ENCODE results near the gene EARS2. TPM values are rescaled to one million over a fixed set of nuclear protein-coding genes. Genes with fewer than 3 reads are reported as not detected.

Gene EARS2
- total and polyA plus RNA-seq, 4 donors = 17.7 to 25.7 (median 22.3) TPM

GRCh38 chr16:23505180-23505665 is 51.9 kb downstream of the EARS2 start:
- Histone ChIP-seq H3K9me3 (ENCODE audit: control insufficient read depth in 4 of 4, insufficient read depth in 3 of 4, low read length in 3 of 4) (no peaks in the 10 kb centered on the region), H3K27me3 (ENCODE audit: control insufficient read depth in 3 of 3, insufficient read depth in 3 of 3, low read length in 2 of 3) (no peaks in the 10 kb centered on the region), H3K27ac (ENCODE audit: low read depth in 1 of 2, low read length in 1 of 2) (peak overlapping the region; percentile 57 to 67), H3K4me1 (ENCODE audit: control insufficient read depth in 5 of 5, insufficient read depth in 5 of 5, low read length in 5 of 5) (peaks cover 5 to 33% (median 10%) of the 10 kb centered on the region in 5 donors), H3K4me3 (no peak overlapping the region), H3K36me3 (ENCODE audit: control insufficient read depth in 4 of 4, insufficient read depth in 4 of 4, low read length in 4 of 4) (peaks cover 0 to 3% (median 0%) of the 10 kb centered on the region in 4 donors), H3K9ac (ENCODE audit: insufficient read depth in 1 of 2, low read length in 2 of 2) (no peak overlapping the region)
- ATAC-seq (ENCODE audit: insufficient read depth, low FRiP score) = no peak
- DNase-seq = no peak
- WGBS, 2 donors = 93 to 97% methylated on average over 9 of the region's 9 CpGs
- TF ChIP-seq CTCF (IDR thresholded peaks at IDR 0.05; ENCODE audit: control extremely low read depth, extremely low read depth) = no peak

GRCh38 chr16:23504453-23505179 is 52.5 kb downstream of the EARS2 start:
- H3K9me3 ChIP-seq (ENCODE audit: control insufficient read depth in 4 of 4, insufficient read depth in 3 of 4, low read length in 3 of 4) = no peaks in the 10 kb centered on the region
- peaks cover 0 to 3% (median 0%) of the 10 kb centered on the region in 4 donors for H3K36me3 ChIP-seq (ENCODE audit: control insufficient read depth in 4 of 4, insufficient read depth in 4 of 4, low read length in 4 of 4)
- 51 to 57% methylated on average over 13 of the region's 13 CpGs for WGBS, 2 donors
- ATAC-seq (ENCODE audit: insufficient read depth, low FRiP score) (peak; percentile 69), DNase-seq (no peak)
- H3K27me3 ChIP-seq (ENCODE audit: control insufficient read depth in 3 of 3, insufficient read depth in 3 of 3, low read length in 2 of 3) = no peaks in the 10 kb centered on the region
- no peak for TF ChIP-seq CTCF (IDR thresholded peaks at IDR 0.05; ENCODE audit: control extremely low read depth, extremely low read depth)
- peak overlapping the region; percentile 69 to 72 for H3K27ac ChIP-seq (ENCODE audit: low read depth in 1 of 2, low read length in 1 of 2)
- H3K4me3 ChIP-seq = no peak overlapping the region
- H3K9ac ChIP-seq (ENCODE audit: insufficient read depth in 1 of 2, low read length in 2 of 2) = no peak overlapping the region
- H3K4me1 ChIP-seq (ENCODE audit: control insufficient read depth in 5 of 5, insufficient read depth in 5 of 5, low read length in 5 of 5) = peaks cover 5 to 37% (median 10%) of the 10 kb centered on the region in 5 donors

- Histone ChIP-seq H3K9me3 (ENCODE audit: control insufficient read depth in 4 of 4, insufficient read depth in 3 of 4, low read length in 3 of 4) (no peaks in the 10 kb centered on the region), H3K4me1 (ENCODE audit: control insufficient read depth in 5 of 5, insufficient read depth in 5 of 5, low read length in 5 of 5) (peaks cover 5 to 37% (median 10%) of the 10 kb centered on the region in 5 donors), H3K27me3 (ENCODE audit: control insufficient read depth in 3 of 3, insufficient read depth in 3 of 3, low read length in 2 of 3) (no peaks in the 10 kb centered on the region), H3K9ac (ENCODE audit: insufficient read depth in 1 of 2, low read length in 2 of 2) (no peak overlapping the region), H3K36me3 (ENCODE audit: control insufficient read depth in 4 of 4, insufficient read depth in 4 of 4, low read length in 4 of 4) (peaks cover 0 to 3% (median 0%) of the 10 kb centered on the region in 4 donors), H3K4me3 (no peak overlapping the region), H3K27ac (ENCODE audit: low read depth in 1 of 2, low read length in 1 of 2) (peak overlapping the region; percentile 69 to 72)
- TF ChIP-seq CTCF (IDR thresholded peaks at IDR 0.05; ENCODE audit: control extremely low read depth, extremely low read depth) = no peak
- DNase-seq (peak in 1 of 3 donors; percentile 8), ATAC-seq (ENCODE audit: insufficient read depth, low FRiP score) (no peak)
- 48 to 60% methylated on average over 5 of the region's 5 CpGs for WGBS, 2 donors
Observed at GRCh38 chr16:23504076-23504452, 53.1 kb downstream of the EARS2 start.

Data from lung (tissue), 12 donors.